Measurements from ENCODE around the gene GABARAPL2.

GABARAPL2 gene

GRCh38 chr16:75573955-75574354 lies 7.8 kb downstream of the GABARAPL2 start:
- TF ChIP-seq CTCF (conservative IDR thresholded peaks at IDR 0.05; ENCODE audit: low read depth) = no peak
- CTCF ChIA-PET = interaction anchor here (1.1 kb wide), 1 partner anchor 56 kb away, joined by 5 read pairs; no protein-coding TSS in a partner anchor
- POLR2A ChIA-PET (ENCODE audit: low non-redundant PET) = no interaction called here
- no peak overlapping the region for H3K27ac ChIP-seq
- no peak for DNase-seq (ENCODE audit: low spot score)

- DNase-seq (ENCODE audit: low spot score) = no peak
- CTCF ChIA-PET = interaction anchor here (1.0 kb wide), 1 partner anchor 374 kb away, joined by 8 read pairs; no protein-coding TSS in a partner anchor
- no peak for TF ChIP-seq CTCF (conservative IDR thresholded peaks at IDR 0.05; ENCODE audit: low read depth)
- no peak overlapping the region for H3K27ac ChIP-seq
- POLR2A ChIA-PET (ENCODE audit: low non-redundant PET) = no interaction called here
Observed at GRCh38 chr16:75575958-75576357, 9.8 kb downstream of the GABARAPL2 start.

- ChIA-PET POLR2A (ENCODE audit: low non-redundant PET) (no interaction called here), CTCF (interaction anchor here (1.0 kb wide), 1 partner anchor 374 kb away, joined by 8 read pairs; no protein-coding TSS in a partner anchor)
- no peak for TF ChIP-seq CTCF (conservative IDR thresholded peaks at IDR 0.05; ENCODE audit: low read depth)
- H3K27ac ChIP-seq = no peak overlapping the region
- DNase-seq (ENCODE audit: low spot score) = no peak
Observed at GRCh38 chr16:75576384-75576811, 10.2 kb downstream of the GABARAPL2 start.

- H3K27ac ChIP-seq = no peak overlapping the region
- POLR2A ChIA-PET (ENCODE audit: low non-redundant PET) = no interaction called here
- CTCF ChIA-PET = no interaction called here
- DNase-seq (ENCODE audit: low spot score) = no peak
- TF ChIP-seq CTCF (conservative IDR thresholded peaks at IDR 0.05; ENCODE audit: low read depth) = no peak
Observed at GRCh38 chr16:75578212-75578611, 12.0 kb downstream of the GABARAPL2 start.

- ChIA-PET POLR2A (ENCODE audit: low non-redundant PET) (no interaction called here), CTCF (no interaction called here)
- H3K27ac ChIP-seq = no peak overlapping the region
- TF ChIP-seq CTCF (conservative IDR thresholded peaks at IDR 0.05; ENCODE audit: low read depth) = no peak
- DNase-seq (ENCODE audit: low spot score) = no peak
Observed at GRCh38 chr16:75578725-75579124, 12.5 kb downstream of the GABARAPL2 start.

- no peak overlapping the region for H3K27ac ChIP-seq
Observed at GRCh38 chr16:75579281-75579834, 13.2 kb downstream of the GABARAPL2 start.

More at GRCh38 chr16:75579281-75579834, 13.2 kb downstream of the GABARAPL2 start:
- POLR2A ChIA-PET (ENCODE audit: low non-redundant PET) = no interaction called here
- DNase-seq (ENCODE audit: low spot score) = no peak
- TF ChIP-seq CTCF (conservative IDR thresholded peaks at IDR 0.05; ENCODE audit: low read depth) = no peak
- CTCF ChIA-PET = interaction anchor here (0.5 kb wide), 1 partner anchor 63 kb away, joined by 3 read pairs; no protein-coding TSS in a partner anchor

Data from RWPE1 (cell line).